GM12891 (cell line): ENCODE data around the gene PPP1R1C.

Experiments used
- PAX5 ChIP-seq: IDR thresholded peaks from 2 replicates; pipeline ENCODE4 v1.6.1; 2011; ENCODE audit warnings: low read length, moderate library complexity, mild to moderate bottlenecking; ENCODE audit not compliant: insufficient read depth, severe bottlenecking
- POLR2A ChIP-seq: IDR thresholded peaks from 2 replicates; pipeline ENCODE4 v1.6.1; 2011; ENCODE audit warnings: low read depth, low read length, control low read depth
- POLR2AphosphoS5 ChIP-seq: IDR thresholded peaks from 2 replicates; pipeline ENCODE4 v1.6.1; 2011; ENCODE audit warnings: low read depth, low read length, control low read depth
- SPI1 ChIP-seq: IDR thresholded peaks from 2 replicates; pipeline ENCODE4 v1.6.1; 2011; ENCODE audit warnings: low read depth, low read length, control low read depth
- TAF1 ChIP-seq: IDR thresholded peaks from 2 replicates; pipeline ENCODE4 v1.6.1; 2011; ENCODE audit warnings: low read depth, low read length, control low read depth

GRCh38 chr2:182049372-182050148 lies 63.9 kb downstream of the PPP1R1C start:
- TF ChIP-seq PAX5 (no peak), POLR2A (no peak), POLR2AphosphoS5 (no peak), TAF1 (no peak), SPI1 (no peak)
